Activated CD4-positive, alpha-beta T cell treated with anti-CD3 and anti-CD28 coated beads for 1 hour (primary cell): ENCODE measurements around the gene TFCP2L1.

Experiments used
- DNase-seq: peaks from one replicate; pipeline ENCODE4 v3.0.0-alpha.2; 2020

The TFCP2L1 gene

DNA sequence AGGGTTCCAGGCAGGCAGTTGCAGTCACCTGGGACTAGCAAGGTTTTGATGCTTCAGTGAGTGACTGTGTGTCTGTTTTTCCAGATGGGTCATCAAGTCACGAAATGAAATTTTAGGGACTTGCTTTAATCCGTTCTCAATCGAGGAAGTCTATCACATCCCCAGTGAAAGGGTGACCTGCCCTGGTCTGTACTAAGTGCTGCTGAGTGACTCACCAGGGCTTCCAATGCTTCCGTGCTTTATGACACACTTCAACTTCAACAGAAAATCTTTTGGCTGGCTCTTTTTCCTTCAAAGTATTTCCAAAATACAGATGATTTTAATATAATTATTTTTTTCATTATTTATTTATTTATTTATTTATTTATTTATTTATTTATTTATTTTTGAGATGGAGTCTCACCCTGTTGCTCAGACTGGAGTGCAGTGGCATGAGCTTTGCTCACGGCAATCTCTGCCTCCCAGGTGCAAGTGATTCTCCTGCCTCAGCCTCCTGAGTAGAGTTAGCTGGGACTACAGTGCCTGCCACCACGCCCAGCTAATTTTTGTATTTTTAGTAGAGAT is 18.4 kb downstream of the TFCP2L1 start:
- no peak for DNase-seq

DNA sequence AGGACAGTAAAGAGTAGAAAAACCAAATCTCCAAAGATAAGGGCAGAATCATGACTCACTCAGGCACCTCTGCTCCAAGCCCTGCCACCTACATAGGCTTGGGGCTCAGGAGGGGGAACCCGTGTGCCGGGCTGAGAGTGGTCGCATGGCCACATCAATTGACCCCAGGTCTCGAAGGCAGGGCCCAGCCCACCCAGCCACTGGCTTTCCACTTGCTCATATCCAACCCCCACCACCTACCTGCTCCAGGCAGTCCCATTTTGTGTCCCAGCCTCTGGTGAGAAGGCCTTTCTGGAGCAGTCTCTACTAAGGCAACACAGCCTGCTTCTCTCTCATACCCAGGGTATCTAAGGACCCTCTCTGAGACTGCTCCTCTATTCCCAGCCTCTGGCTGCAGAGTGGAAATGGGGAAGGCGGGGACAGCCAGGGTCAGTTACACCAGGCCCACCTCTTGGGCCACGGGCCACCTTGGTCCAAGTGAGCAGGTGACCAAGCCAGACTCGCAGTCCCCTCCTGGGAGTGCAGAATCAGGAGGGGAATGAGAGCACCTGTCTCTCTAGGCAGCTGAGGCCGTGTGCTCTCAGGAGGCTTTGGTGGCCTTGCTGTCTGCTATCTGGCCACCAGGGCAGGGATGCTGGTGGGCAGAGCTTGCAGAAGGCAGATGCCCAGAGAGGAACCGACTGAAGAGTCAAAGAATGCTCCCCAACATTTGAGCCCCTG is 20.8 kb downstream of the TFCP2L1 start:
- no peak for DNase-seq

GRCh38 chr2:121260370-121261154 is 24.4 kb downstream of the TFCP2L1 start:
- no peak for DNase-seq

DNA sequence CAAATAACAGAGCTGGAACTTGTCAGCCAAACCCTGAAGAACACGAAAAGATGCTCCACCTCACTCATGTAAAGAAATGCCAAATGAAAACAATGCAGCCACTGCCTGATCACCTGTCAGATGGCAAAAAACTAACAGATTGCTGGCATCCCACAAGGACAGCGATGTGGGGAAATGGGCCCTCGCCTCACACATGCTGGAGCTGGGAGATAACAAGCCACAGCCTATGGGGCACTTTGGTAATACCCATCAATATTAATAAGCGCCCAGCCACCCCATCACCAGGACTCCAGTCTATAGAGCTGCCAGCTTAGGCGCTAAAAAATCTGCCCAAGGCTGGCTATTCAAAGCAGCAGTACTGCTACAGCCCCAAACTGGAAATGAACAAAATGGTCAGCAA is 27.0 kb downstream of the TFCP2L1 start:
- no peak for DNase-seq

- no peak for DNase-seq
Measured at GRCh38 chr2:121257480-121257840, 27.5 kb downstream of the TFCP2L1 start.

GRCh38 chr2:121256720-121257479 is 28.1 kb downstream of the TFCP2L1 start:
- no peak for DNase-seq

GRCh38 chr2:121255358-121255757 is 29.6 kb downstream of the TFCP2L1 start:
- DNase-seq, result no peak

GRCh38 chr2:121254748-121255147 is 30.3 kb downstream of the TFCP2L1 start:
- no peak for DNase-seq

DNA sequence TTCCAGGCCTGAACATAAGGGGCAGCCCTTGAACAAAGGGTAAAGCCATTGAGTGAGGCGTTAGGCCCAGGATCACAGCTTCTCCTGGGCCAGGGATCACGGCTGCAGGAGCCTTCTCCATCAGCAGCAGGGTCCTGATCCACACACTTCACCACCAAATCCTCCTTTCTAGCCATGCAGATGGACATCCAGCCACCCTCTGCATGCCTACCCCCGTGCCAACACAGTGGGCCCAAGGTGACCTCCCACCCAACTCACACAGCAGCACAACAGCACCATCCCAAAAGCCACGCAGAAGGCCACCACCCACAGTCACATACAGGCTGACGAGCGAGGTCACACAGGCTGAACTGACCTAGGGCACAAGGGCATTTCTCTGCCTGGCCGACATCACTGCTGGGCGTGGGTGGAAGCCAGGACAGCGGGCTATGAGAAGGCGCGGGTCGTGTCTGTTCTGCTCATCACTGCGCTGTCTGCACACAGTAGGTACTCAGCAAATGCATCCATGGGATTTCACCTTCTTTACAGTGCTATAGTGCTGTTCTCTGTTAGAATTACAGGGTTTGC is 31.2 kb downstream of the TFCP2L1 start:
- DNase-seq, result no peak

- no peak for DNase-seq
Measured at GRCh38 chr2:121253021-121253673, 31.9 kb downstream of the TFCP2L1 start.

GRCh38 chr2:121251497-121251896 is 33.5 kb downstream of the TFCP2L1 start:
- no peak for DNase-seq

- no peak for DNase-seq
Measured at GRCh38 chr2:121248766-121249343, 36.1 kb downstream of the TFCP2L1 start.

DNA sequence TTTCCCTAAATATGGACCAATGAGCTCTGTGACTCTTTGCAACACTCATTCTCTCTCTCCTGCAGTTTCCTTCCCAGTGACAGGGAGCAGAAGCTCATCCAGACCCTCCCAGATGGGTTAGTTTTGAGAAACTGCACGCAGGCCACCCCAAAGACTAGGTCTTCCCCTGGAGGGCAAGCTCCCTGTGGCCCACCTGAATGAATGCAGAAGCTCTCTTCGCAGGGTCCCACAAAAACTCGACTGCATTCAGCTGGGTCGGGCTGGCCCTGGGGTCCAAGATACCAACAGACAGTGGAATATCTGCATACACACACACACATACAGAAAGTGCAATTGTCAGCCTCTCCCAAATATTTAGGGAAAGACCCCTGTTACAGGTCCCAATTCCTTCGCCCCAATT is 37.0 kb downstream of the TFCP2L1 start:
- no peak for DNase-seq

DNA sequence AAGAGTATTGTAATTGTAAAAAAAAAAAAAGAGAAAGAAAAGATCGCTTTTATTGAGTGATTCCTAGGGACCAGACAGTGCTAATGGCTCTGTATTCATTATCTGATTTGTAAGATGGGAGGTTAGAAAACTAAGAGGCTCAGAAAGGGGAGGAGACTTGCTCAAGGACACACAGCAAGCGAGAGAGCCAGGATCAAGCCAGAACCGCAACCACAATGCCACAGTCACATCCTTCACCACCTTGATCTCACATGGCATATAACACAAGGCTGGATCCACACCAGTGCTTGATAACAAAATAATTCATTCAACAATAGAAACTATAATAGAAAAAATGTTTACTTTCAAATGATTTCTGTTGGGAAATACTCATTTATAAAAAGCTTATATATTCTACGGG is 37.5 kb downstream of the TFCP2L1 start:
- DNase-seq, result no peak

GRCh38 chr2:121246704-121247255 is 38.2 kb downstream of the TFCP2L1 start:
- DNase-seq, result no peak

GRCh38 chr2:121245913-121246312 is 39.1 kb downstream of the TFCP2L1 start:
- no peak for DNase-seq

- DNase-seq, result no peak
Measured at GRCh38 chr2:121245120-121245820, 39.7 kb downstream of the TFCP2L1 start.

DNA sequence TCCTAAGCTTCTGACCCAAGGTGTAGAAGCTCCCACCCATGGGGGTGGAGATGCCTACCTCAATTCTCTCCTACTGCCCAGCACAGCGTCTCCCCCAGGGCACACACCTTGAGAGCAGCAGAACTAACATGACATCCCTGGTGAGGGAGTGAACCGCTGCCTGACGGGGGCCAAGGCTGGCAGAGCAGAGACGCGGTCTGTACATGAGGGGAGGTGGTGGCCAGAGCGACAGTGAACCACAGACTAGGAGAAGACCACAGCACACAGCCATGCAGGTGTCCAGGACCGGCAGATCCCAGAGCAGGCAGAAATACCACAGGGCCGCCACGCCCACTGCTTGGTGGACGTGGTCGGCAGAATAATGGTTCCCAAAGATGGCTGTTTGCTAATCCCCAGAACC is 40.4 kb downstream of the TFCP2L1 start:
- no peak for DNase-seq

GRCh38 chr2:121243821-121244460 is 41.1 kb downstream of the TFCP2L1 start:
- no peak for DNase-seq

DNA sequence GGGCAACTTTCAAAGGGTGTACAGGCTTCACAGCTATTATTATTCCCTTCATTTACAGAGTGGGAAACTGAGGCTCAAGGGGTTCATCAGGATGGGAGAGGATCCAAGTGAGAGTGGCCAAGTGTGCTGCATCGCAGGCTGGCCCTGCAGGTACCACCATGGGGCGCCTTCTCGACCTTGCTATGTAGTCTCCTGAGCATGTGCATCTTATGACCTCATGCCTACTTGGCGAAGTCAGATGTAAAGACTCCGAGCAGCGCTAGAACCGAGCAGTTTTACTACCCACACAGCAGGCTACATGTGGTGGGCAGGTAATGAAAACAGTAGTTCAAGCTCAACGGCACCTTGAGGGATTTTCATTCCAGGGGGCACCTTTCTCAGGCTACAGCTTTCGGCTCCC is 42.0 kb downstream of the TFCP2L1 start:
- DNase-seq, result no peak
